IMR-90 (cell line): Measurements from ENCODE around the gene MASTL.

ENCODE experiments used
- BHLHE40 ChIP-seq: fragments of 150-350 bp; IDR thresholded peaks from 2 replicates; pipeline ENCODE4 v1.6.1; 2016; ENCODE audit warnings: mild to moderate bottlenecking, low read depth, low read length
- CEBPB ChIP-seq: IDR thresholded peaks from 2 replicates; pipeline ENCODE4 v1.6.1; 2012; ENCODE audit warnings: low read depth, low read length, improper control_type of control experiment
- FOS ChIP-seq: fragments of 150-350 bp; IDR thresholded peaks from 2 replicates; pipeline ENCODE4 v1.6.1; 2016; ENCODE audit warnings: low read depth, low read length
- MAZ ChIP-seq: IDR thresholded peaks from 2 replicates; pipeline ENCODE4 v1.6.1; 2012; ENCODE audit warnings: low read depth, mild to moderate bottlenecking, low read length, improper control_type of control experiment, moderate library complexity, borderline replicate concordance
- MXI1 ChIP-seq: IDR thresholded peaks from 2 replicates; pipeline ENCODE4 v1.6.1; 2012; ENCODE audit warnings: low read depth, mild to moderate bottlenecking, low read length, moderate library complexity, borderline replicate concordance
- POLR2A ChIP-seq: IDR thresholded peaks from 2 replicates; pipeline ENCODE4 v1.6.1; 2012; ENCODE audit warnings: mild to moderate bottlenecking, low read depth, low read length
- RAD21 ChIP-seq: IDR thresholded peaks from 2 replicates; pipeline ENCODE4 v1.6.1; 2012; ENCODE audit warnings: low read length, improper control_type of control experiment
- RCOR1 ChIP-seq: IDR thresholded peaks from 2 replicates; pipeline ENCODE4 v1.6.1; 2012; ENCODE audit warnings: mild to moderate bottlenecking, low read length, improper control_type of control experiment; ENCODE audit not compliant: insufficient replicate concordance
- RFX5 ChIP-seq: IDR thresholded peaks from 2 replicates; pipeline ENCODE4 v1.8.0; 2012; ENCODE audit warnings: low read depth, mild to moderate bottlenecking, low read length, moderate library complexity
- SMC3 ChIP-seq: fragments of 150-350 bp; IDR thresholded peaks from 2 replicates; pipeline ENCODE4 v1.6.1; 2016; ENCODE audit warnings: low read depth, mild to moderate bottlenecking, antibody characterized with exemption, low read length, moderate library complexity
- TF ChIP-seq, protein P1 (sequence below): conservative IDR thresholded peaks from 2 replicates; pipeline ENCODE4 v1.5.1; 2012; ENCODE audit warnings: mild to moderate bottlenecking, low read depth, low read length, improper control_type of control experiment
- TF ChIP-seq, protein P2 (sequence below): fragments of 150-350 bp; IDR thresholded peaks from 2 replicates; pipeline ENCODE4 v1.6.1; 2017; ENCODE audit warnings: mild to moderate bottlenecking, antibody characterized with exemption, low read length, low read depth

DNA sequence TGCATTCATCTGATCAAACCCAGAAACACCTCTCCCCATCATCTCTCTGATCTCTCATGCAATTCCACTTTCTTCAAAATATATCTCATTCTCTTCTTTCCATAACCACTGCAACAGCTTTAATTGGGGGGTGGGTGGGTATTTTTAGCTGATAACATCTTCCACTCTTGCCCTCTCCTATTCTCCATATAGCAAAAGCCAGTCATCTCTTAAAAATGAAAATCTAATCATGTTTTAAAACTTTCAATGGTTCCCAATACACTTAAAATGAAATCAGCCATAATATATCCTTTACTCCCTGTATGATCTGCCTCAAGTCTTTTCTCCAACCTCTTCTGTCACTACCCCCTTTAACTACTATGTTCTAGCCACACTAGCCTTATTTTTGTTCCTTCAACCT, 2.5 kb upstream of the MASTL start:
- TF ChIP-seq, protein P1, sequence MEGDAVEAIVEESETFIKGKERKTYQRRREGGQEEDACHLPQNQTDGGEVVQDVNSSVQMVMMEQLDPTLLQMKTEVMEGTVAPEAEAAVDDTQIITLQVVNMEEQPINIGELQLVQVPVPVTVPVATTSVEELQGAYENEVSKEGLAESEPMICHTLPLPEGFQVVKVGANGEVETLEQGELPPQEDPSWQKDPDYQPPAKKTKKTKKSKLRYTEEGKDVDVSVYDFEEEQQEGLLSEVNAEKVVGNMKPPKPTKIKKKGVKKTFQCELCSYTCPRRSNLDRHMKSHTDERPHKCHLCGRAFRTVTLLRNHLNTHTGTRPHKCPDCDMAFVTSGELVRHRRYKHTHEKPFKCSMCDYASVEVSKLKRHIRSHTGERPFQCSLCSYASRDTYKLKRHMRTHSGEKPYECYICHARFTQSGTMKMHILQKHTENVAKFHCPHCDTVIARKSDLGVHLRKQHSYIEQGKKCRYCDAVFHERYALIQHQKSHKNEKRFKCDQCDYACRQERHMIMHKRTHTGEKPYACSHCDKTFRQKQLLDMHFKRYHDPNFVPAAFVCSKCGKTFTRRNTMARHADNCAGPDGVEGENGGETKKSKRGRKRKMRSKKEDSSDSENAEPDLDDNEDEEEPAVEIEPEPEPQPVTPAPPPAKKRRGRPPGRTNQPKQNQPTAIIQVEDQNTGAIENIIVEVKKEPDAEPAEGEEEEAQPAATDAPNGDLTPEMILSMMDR: no peak
- TF ChIP-seq BHLHE40: no peak
- no peak for TF ChIP-seq RFX5
- TF ChIP-seq, protein P2, sequence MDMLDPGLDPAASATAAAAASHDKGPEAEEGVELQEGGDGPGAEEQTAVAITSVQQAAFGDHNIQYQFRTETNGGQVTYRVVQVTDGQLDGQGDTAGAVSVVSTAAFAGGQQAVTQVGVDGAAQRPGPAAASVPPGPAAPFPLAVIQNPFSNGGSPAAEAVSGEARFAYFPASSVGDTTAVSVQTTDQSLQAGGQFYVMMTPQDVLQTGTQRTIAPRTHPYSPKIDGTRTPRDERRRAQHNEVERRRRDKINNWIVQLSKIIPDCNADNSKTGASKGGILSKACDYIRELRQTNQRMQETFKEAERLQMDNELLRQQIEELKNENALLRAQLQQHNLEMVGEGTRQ: no peak
- TF ChIP-seq POLR2A: no peak
- TF ChIP-seq SMC3: no peak
- no peak for TF ChIP-seq MAZ
- TF ChIP-seq FOS: no peak
- TF ChIP-seq RAD21: no peak
- no peak for TF ChIP-seq RCOR1
- TF ChIP-seq CEBPB: no peak
- no peak for TF ChIP-seq MXI1
